HT1080 (cell line): ENCODE measurements around the gene SELENOO. TPM values are rescaled to one million over a fixed set of nuclear protein-coding genes. Genes with fewer than 3 reads are reported as not detected.
"Not testable (repeated sequence)": the region's sequence is repeated elsewhere in the genome, so short reads cannot be mapped to it uniquely, and the experiment has no call there.

Experiments
- DNase-seq: peaks from one replicate; pipeline ENCODE4 v3.0.0-alpha.2; 2015; ENCODE audit warnings: low read depth
- polyA plus RNA-seq, 2 experiments: library from polyadenylated mRNA; depleted of rRNA; stranded (reverse); fragments of >200 nt; gene quantifications; 2 replicates each; pipeline ENCODE4 v1.2.3, GENCODE V29; 2015
- total RNA-seq: library from RNA; depleted of rRNA; stranded (reverse); fragments of >200 nt; shearing (Covaris generic); gene quantifications from 2 replicates; pipeline ENCODE4 v1.2.3, GENCODE V29; 2014; rRNA removed

The SELENOO gene
- total RNA-seq: 44.5 and 49.1 TPM in 2 replicates
- 29.6 and 35.2 TPM in 2 replicates for polyA plus RNA-seq (2015; cell fraction: cytosol; rRNA removed)
- polyA plus RNA-seq (2015; cell fraction: nucleus; rRNA removed): 74.1 and 81.6 TPM in 2 replicates

DNA sequence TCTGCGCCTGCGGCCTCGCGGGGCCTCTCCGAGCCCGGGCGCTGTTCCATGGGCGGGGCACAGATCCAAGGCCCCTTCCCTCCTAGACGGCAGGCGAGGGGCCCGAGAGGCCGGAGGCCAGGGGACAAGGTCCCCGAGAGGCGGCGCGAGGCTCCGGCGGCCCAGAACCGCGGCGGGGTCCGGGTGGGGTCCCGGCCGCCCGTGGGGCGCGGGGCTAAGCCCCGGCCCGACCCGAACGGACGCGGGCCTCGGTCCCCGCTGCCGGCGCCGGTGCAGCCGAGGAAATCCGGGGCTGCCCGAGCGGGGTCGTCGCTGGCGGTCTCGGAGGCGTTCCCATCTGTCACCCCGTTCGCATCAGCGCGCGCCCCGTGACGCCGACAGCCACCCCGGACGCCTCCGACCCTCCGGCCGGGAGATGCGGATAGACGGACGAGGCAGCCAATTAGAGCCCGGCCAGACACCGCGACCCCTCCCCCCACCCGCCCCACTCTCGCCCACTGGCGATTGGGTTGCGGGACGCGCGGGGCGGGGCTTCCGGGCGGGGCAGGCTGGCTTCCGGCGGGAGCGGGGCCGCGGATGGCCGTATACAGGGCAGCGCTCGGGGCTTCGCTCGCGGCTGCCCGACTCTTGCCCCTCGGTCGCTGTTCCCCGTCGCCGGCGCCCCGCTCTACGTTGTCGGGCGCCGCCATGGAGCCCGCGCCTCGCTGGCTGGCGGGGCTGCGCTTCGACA lies at the start of gene SELENOO:
TSS of gene SELENOO (plus strand) at position 551 of the 730 bp plus-strand sequence. CDS start at position 577, 26 bp downstream.
- DNase-seq: peak; percentile 82

GRCh38 chr22:50151571-50152537 lies 49.0 kb upstream of the SELENOO start:
- DNase-seq: no peak

- DNase-seq: no peak
Measured at GRCh38 chr22:50153056-50153755, 47.6 kb upstream of the SELENOO start.

- DNase-seq: no peak
Measured at GRCh38 chr22:50153756-50154140, 47.1 kb upstream of the SELENOO start.

DNA sequence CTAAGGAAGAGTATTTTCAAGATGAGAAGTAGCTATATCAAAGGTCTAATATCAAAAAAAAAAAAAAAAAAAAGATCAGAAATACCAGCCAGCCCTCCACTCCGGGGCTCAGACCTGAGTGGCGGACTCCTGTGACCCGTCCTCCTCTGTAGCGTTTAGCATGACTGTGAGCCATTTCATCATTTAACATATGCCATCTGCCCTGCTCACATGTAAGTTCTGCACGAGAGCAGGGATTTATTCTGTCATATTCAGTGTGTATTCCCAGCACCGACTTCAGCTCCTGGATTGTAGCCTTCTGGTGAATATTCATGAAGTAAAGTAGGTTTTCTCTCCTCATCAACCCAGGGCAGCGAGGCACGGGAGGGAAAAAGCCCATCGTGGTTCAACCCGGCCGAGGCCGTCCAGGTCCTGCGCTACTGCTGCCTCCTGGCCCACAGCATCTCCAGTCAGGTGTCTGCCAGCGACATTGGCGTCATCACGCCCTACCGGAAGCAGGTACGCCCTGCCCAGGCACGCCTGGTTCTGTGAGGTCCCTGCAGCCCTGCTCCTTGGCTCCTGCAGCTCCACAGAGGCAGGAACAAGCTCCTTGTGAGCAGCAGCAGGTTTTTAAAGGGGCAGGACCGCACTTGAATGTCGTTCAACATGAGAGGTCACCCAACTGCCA lies 43.0 kb upstream of the SELENOO start:
- DNase-seq: no peak

DNA sequence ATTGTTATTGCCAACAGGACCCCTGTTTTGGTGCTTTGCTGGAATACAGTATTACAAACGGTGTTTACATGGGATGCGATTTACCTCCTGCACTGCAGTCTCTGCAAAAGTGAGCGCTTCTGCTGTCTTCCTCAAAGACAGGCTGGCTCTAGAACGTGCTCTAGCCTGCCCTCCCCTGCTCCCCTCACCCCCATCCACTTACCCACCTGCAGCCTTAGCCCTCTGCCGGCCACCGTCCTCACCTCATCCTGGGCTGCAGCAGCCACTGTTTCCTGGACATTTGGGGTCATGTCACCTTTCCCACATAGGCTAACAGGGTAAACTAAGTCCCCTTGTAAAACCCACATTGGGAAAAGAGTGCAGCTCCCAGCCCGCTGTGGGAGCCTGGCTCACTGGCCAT lies 39.9 kb upstream of the SELENOO start:
- no peak for DNase-seq

- no peak for DNase-seq
Measured at GRCh38 chr22:50161508-50162390, 39.1 kb upstream of the SELENOO start.

DNA sequence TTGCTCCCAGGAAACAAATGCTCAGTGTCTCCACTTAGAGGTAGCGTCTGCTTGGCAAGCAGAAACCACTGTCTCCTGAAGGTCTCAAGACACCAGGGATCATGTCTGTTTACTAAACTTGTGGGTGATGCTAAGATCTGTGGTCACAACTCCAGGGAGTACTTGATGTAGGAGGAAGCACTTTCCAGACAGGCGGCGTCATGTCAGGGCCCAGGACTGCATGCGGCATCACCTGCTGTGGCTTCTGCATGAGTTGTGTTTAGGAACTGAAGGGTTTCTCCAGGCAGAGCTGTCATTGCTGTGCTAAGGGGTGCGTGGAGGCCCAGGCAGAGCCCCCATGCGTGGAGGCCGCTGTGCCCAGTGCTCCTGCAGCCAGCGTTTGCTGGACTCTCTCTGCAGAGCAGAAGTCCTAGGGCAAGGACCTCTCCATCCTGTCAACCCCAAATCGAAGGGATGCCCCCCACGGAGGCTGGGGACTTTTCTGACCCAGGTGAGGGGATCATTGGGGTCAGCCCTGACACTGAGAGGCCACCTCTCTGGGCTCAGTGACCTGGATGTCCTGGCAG lies 38.3 kb upstream of the SELENOO start:
- no peak for DNase-seq

DNA sequence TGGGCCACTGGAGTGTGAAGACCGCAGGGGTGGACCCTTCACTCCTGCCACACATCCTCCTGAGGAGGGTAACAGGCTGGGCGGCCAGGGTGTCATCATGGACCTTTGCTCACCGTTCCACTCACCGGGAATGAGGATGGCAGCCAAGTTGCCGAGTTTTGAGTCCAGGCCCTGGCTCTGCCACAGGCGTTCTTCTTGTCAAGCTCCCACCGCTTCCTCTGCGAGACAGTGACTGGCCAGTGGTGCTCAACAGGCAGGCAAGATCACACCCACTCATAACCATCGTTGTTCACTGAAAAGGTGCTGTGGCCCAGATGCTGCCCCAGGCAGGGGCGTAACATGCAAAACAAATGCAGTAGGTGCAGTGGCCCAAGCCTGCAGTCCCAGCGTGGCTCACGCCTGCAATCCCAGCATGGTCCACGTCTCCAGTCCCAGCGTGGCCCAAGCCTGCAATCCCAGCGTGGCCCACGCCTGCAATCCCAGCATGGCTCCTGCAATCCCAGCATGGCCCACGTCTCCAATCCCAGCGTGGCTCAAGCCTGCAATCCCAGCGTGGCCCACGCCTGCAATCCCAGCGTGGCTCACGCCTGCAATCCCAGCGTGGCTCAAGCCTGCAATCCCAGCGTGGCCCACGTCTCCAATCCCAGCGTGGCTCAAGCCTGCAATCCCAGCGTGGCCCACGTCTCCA lies 35.2 kb upstream of the SELENOO start:
- no peak for DNase-seq

- no peak for DNase-seq
Measured at GRCh38 chr22:50167689-50168489, 32.9 kb upstream of the SELENOO start.

DNA sequence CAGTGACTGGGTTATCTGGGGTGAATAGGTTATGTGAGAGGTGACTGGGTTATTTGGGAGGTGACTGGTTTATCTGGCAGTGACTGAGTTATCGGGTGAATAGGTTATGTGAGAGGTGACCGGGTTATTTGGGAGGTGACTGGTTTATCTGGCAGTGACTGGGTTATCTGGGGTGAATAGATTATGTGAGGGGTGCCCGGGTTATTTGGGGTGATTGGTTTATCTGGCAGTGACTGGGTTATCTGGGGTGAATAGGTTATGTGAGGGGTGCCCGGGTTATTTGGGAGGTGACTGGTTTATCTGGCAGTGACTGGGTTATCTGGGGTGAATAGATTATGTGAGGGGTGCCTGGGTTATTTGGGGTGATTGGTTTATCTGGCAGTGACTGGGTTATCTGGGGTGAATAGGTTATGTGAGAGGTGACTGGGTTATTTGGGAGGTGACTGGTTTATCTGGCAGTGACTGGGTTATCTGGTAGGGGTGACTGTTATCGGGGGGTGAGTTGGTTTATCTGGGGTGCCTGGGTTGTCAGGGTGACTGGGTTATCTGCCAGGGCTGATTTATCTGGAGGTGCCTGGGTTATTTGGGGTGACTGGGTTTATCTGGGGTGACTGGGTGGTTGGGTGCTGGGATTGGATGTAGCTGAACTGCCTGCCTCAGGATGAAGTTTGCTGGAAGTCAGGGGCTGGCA lies 32.2 kb upstream of the SELENOO start:
- not testable (repeated sequence) for DNase-seq

DNA sequence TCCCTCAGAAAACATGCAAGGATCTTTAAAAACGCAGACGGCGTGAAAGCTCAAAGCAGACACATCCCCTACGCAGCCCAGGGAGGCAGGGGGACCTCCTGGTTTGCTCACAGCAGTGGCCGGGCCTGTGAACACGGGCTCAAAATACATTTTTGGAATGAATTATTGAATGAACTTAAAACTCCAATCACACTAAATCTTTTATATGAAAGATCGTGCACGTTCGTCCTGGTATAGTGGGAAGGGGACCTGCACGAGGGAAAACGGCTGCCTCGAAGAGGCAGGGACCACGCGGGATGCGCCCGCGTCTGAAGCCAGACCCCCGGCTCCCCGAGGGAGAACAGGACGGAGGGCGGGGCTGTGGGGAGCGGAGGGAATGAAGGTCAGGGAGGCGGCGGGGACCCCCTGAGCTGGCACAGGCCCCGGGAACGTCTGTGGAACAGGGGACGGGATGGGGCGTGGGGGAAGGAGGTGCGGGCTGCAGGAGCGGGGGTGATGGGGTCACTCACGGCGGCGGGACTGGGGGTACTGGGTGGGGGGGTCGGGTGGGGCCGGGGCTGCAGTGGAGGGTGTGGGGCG lies 31.5 kb upstream of the SELENOO start:
- DNase-seq: no peak

- no peak for DNase-seq
Measured at GRCh38 chr22:50169774-50170341, 31.0 kb upstream of the SELENOO start.

GRCh38 chr22:50170453-50171318 lies 30.1 kb upstream of the SELENOO start, which contains the start of gene PANX2:
TSS of gene PANX2 (plus strand) at chr22:50170731. CDS start at chr22:50170731, 0 bp downstream.
- DNase-seq: no peak

- DNase-seq: no peak
Measured at GRCh38 chr22:50171319-50171964, 29.4 kb upstream of the SELENOO start.
